Stimulated activated naive CD8-positive, alpha-beta T cell treated with anti-CD3 and anti-CD28 coated beads, Interleukin-15, Interleukin-2, amounts not matched to agents 100 U/mL and 50 U/mL, for 24 hours (primary cell): Measurements from ENCODE around the gene DISP2.

Experiments used
- ATAC-seq: fragments of 150-1000 bp; cut with Tn5 transposase; one replicate; pipeline ENCODE4 v1.10.0; 2021
- DNase-seq: peaks from one replicate; pipeline ENCODE4 v3.0.0; 2021

Gene DISP2

DNA sequence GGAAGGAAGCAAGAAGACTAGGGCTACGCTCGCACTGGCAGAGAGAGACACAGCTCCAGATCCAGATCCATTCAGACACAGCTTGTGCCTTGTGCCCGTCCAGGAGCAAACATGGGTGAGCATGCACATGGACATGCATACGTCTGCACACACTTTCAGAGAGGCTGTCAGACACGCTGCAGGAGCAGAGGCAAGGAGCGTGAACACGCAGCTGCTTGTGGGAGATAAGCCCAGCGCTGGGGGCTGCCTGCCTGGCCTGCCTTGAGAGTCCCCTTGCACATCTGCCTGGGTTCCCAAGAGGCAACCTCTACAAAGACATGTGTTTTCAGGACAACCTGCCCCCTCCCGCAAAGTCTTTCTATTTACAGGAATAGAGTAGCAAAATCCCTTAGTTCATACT lies 69.2 kb downstream of the DISP2 start:
- no peak for DNase-seq
- ATAC-seq = no peak

DNA sequence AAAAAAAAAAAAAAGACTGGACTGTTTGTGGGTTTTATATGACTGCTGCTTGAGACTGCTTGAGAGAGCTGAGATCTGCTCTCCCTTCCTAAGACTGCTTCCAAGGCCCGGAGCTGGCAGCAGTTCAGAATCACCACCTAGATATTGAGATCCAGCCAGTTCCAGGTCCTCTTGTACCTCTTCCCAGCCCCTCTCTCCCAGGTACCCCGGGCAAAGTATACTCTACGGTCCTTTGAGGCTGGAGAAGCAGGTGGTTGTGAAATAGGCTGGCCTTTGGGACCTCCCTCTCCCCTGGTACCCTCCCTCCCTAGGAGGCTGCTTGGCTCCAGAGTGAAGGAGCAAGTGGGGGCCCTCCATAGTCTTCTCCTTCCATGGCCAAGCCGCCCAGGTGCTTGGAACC lies 70.2 kb downstream of the DISP2 start:
- no peak for DNase-seq
- no peak for ATAC-seq
